SK-N-SH treated with all-trans-retinoic acid at 6 μM for 48 hours (cell line): Measurements from ENCODE around the gene MEIOSIN.

Experiments used
- ATAC-seq: fragments of 200-7000 bp; cut with Tn5 transposase; 3 replicates; pipeline ENCODE4 v1.9.1; 2020; ENCODE audit warnings: mild to moderate bottlenecking, moderate library complexity
- ARNTL ChIP-seq: fragments of 450-650 bp; formaldehyde crosslinking; IDR thresholded peaks from 2 replicates; pipeline ENCODE4 v1.5.0; 2020; ENCODE audit warnings: low read depth, mild to moderate bottlenecking, moderate library complexity, borderline replicate concordance
- CREB5 ChIP-seq: fragments of 250-450 bp; sonication (Bioruptor Pico); IDR thresholded peaks from 2 replicates; pipeline ENCODE4 v1.5.1; 2020; ENCODE audit warnings: low read depth, mild to moderate bottlenecking, moderate library complexity
- CSDC2 ChIP-seq: fragments of 250-450 bp; sonication (Bioruptor Pico); IDR thresholded peaks from 2 replicates; pipeline ENCODE4 v1.5.0; 2020; ENCODE audit warnings: mild to moderate bottlenecking, moderate library complexity
- CSRNP3 ChIP-seq: fragments of 250-450 bp; sonication (Bioruptor Pico); IDR thresholded peaks from 2 replicates; pipeline ENCODE4 v1.5.1; 2021; ENCODE audit warnings: mild to moderate bottlenecking, moderate library complexity
- ESRRG ChIP-seq: fragments of 250-450 bp; sonication (Bioruptor Pico); IDR thresholded peaks from 2 replicates; pipeline ENCODE4 v1.6.1; 2021; ENCODE audit warnings: mild to moderate bottlenecking
- GLIS3 ChIP-seq: fragments of 250-450 bp; sonication (Bioruptor Pico); IDR thresholded peaks from 2 replicates; pipeline ENCODE4 v1.5.0; 2020; ENCODE audit warnings: mild to moderate bottlenecking, moderate library complexity
- ISL1 ChIP-seq: fragments of 250-450 bp; sonication (Bioruptor Pico); IDR thresholded peaks from 2 replicates; pipeline ENCODE4 v2.1.2; 2022; ENCODE audit warnings: mild to moderate bottlenecking, moderate library complexity
- OSR1 ChIP-seq: fragments of 250-450 bp; sonication (Bioruptor Pico); IDR thresholded peaks from 2 replicates; pipeline ENCODE4 v1.8.0; 2022; ENCODE audit warnings: moderate library complexity, mild to moderate bottlenecking, inconsistent platforms
- PATZ1 ChIP-seq: fragments of 250-450 bp; sonication (Bioruptor Pico); IDR thresholded peaks from 2 replicates; pipeline ENCODE4 v1.8.0; 2020; ENCODE audit warnings: mild to moderate bottlenecking, moderate library complexity, borderline replicate concordance
- POU6F1 ChIP-seq: fragments of 250-450 bp; sonication (Bioruptor Pico); IDR thresholded peaks from 2 replicates; pipeline ENCODE4 v1.8.0; 2021; ENCODE audit warnings: low read depth, mild to moderate bottlenecking, moderate library complexity, borderline replicate concordance
- PPARA ChIP-seq: fragments of 250-450 bp; sonication (Bioruptor Pico); IDR thresholded peaks from 2 replicates; pipeline ENCODE4 v1.5.0; 2020; ENCODE audit warnings: mild to moderate bottlenecking, borderline replicate concordance
- RARB ChIP-seq: fragments of 250-450 bp; sonication (Bioruptor Pico); IDR thresholded peaks from 2 replicates; pipeline ENCODE4 v1.8.0; 2021; ENCODE audit warnings: mild to moderate bottlenecking, moderate library complexity
- SNAI2 ChIP-seq: fragments of 250-450 bp; sonication (Bioruptor Pico); IDR thresholded peaks from 2 replicates; pipeline ENCODE4 v1.5.0; 2020; ENCODE audit warnings: mild to moderate bottlenecking, moderate library complexity
- TCF4 ChIP-seq: fragments of 250-450 bp; sonication (Bioruptor Pico); IDR thresholded peaks from 2 replicates; pipeline ENCODE4 v1.8.0; 2021; ENCODE audit warnings: mild to moderate bottlenecking, moderate library complexity, borderline replicate concordance
- TOX ChIP-seq: fragments of 250-450 bp; sonication (Bioruptor Pico); IDR thresholded peaks from 2 replicates; pipeline ENCODE4 v1.8.0; 2021; ENCODE audit warnings: mild to moderate bottlenecking, moderate library complexity, borderline replicate concordance
- TSHZ2 ChIP-seq: fragments of 250-450 bp; sonication (Bioruptor Pico); IDR thresholded peaks from 2 replicates; pipeline ENCODE4 v1.5.0; 2020; ENCODE audit warnings: mild to moderate bottlenecking, moderate library complexity
- ZC3H10 ChIP-seq: fragments of 250-450 bp; sonication (Bioruptor Pico); IDR thresholded peaks from 2 replicates; pipeline ENCODE4 v1.5.1; 2021; ENCODE audit warnings: mild to moderate bottlenecking, moderate library complexity
- ZFP3 ChIP-seq: fragments of 250-450 bp; sonication (Bioruptor Pico); IDR thresholded peaks from 2 replicates; pipeline ENCODE4 v1.5.0; 2020; ENCODE audit warnings: mild to moderate bottlenecking, moderate library complexity
- ZFP30 ChIP-seq: fragments of 450-650 bp; formaldehyde crosslinking; IDR thresholded peaks from 2 replicates; pipeline ENCODE4 v1.5.0; 2022; ENCODE audit warnings: mild to moderate bottlenecking, moderate library complexity
- ZNF565 ChIP-seq: fragments of 450-650 bp; formaldehyde crosslinking; conservative IDR thresholded peaks from 2 replicates; pipeline ENCODE4 v1.5.0; 2020; ENCODE audit warnings: low read depth, mild to moderate bottlenecking, moderate library complexity
- ZNF70 ChIP-seq: fragments of 450-650 bp; formaldehyde crosslinking; IDR thresholded peaks from 2 replicates; pipeline ENCODE4 v1.5.0; 2020; ENCODE audit warnings: mild to moderate bottlenecking, moderate library complexity
- ZNF8 ChIP-seq: fragments of 450-650 bp; formaldehyde crosslinking; IDR thresholded peaks from 2 replicates; pipeline ENCODE4 v1.5.0; 2020; ENCODE audit warnings: mild to moderate bottlenecking, moderate library complexity

The MEIOSIN gene

GRCh38 chr19:45784096-45784495 lies 50.9 kb downstream of the MEIOSIN start:
- TF ChIP-seq ZFP30 = no peak
- TF ChIP-seq ESRRG (CRISPR knock-in tag) = no peak
- no peak for TF ChIP-seq CSDC2 (CRISPR knock-in tag)
- TF ChIP-seq CSRNP3 = no peak
- no peak for TF ChIP-seq POU6F1 (CRISPR knock-in tag)
- no peak for TF ChIP-seq ARNTL (CRISPR knock-in tag)
- no peak for TF ChIP-seq ZNF70 (CRISPR knock-in tag)
- TF ChIP-seq ZNF565 (CRISPR knock-in tag) = no peak
- no peak for TF ChIP-seq PATZ1 (CRISPR knock-in tag)
- no peak for TF ChIP-seq ZFP3
- no peak for TF ChIP-seq ISL1 (CRISPR knock-in tag)
- no peak for TF ChIP-seq ZC3H10 (CRISPR knock-in tag)
- no peak for TF ChIP-seq TOX
- no peak for TF ChIP-seq RARB
- no peak for TF ChIP-seq TCF4 (CRISPR knock-in tag)
- no peak for ATAC-seq

- TF ChIP-seq ESRRG (CRISPR knock-in tag) = no peak
- TF ChIP-seq POU6F1 (CRISPR knock-in tag) = no peak
- no peak for TF ChIP-seq RARB
- TF ChIP-seq OSR1 (CRISPR knock-in tag) = no peak
- TF ChIP-seq CSRNP3 = no peak
- TF ChIP-seq ZNF70 (CRISPR knock-in tag) = no peak
- no peak for TF ChIP-seq TSHZ2 (CRISPR knock-in tag)
- TF ChIP-seq PPARA = no peak
- no peak for TF ChIP-seq ZFP30
- no peak for TF ChIP-seq TOX
- no peak for TF ChIP-seq ZNF565 (CRISPR knock-in tag)
- TF ChIP-seq GLIS3 (CRISPR knock-in tag) = no peak
- no peak for TF ChIP-seq ZC3H10 (CRISPR knock-in tag)
- TF ChIP-seq CREB5 (CRISPR knock-in tag) = no peak
- TF ChIP-seq CSDC2 (CRISPR knock-in tag) = no peak
- TF ChIP-seq SNAI2 (CRISPR knock-in tag) = no peak
- TF ChIP-seq ISL1 (CRISPR knock-in tag) = no peak
- no peak for TF ChIP-seq TCF4 (CRISPR knock-in tag)
- no peak for TF ChIP-seq ZNF8 (CRISPR knock-in tag)
Observed at GRCh38 chr19:45785097-45785496, 51.9 kb downstream of the MEIOSIN start.

More at GRCh38 chr19:45785097-45785496, 51.9 kb downstream of the MEIOSIN start:
- no peak for ATAC-seq
